Measurements from ENCODE around the gene MTMR8.

DNA sequence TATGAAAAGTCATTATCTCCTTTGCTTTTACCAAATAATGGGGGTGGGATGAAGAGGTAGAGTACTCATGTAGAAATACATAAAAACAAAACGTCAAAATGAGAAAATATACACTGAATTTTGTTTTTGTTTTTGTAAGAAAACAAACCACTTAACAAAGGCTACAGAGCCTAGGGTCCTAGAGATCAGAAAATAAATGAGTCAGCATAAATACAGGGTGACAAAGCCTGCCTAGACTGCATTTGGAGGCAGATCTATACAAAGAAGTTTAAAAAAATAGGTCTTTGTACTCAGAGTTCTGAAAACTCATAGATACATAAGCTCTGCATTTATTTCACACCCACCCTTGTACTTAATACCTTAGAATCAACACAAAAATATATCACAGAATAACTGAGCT is 52.4 kb downstream of the MTMR8 start:
- TF ChIP-seq, protein P1, sequence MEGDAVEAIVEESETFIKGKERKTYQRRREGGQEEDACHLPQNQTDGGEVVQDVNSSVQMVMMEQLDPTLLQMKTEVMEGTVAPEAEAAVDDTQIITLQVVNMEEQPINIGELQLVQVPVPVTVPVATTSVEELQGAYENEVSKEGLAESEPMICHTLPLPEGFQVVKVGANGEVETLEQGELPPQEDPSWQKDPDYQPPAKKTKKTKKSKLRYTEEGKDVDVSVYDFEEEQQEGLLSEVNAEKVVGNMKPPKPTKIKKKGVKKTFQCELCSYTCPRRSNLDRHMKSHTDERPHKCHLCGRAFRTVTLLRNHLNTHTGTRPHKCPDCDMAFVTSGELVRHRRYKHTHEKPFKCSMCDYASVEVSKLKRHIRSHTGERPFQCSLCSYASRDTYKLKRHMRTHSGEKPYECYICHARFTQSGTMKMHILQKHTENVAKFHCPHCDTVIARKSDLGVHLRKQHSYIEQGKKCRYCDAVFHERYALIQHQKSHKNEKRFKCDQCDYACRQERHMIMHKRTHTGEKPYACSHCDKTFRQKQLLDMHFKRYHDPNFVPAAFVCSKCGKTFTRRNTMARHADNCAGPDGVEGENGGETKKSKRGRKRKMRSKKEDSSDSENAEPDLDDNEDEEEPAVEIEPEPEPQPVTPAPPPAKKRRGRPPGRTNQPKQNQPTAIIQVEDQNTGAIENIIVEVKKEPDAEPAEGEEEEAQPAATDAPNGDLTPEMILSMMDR (IDR thresholded peaks at IDR 0.05): no peak
- no peak for TF ChIP-seq POLR2A (IDR thresholded peaks at IDR 0.05)

Data from heart left ventricle (tissue), 13 donors.